HL-60 (cell line): ENCODE results near the gene UAP1.
A peak's percentile ranks its signal among the peaks of the same experiment; 100 is the strongest.

ENCODE experiments used
- DNase-seq, 2 experiments: peaks; one replicate each; pipeline ENCODE4 v3.0.0-alpha.2; 2010 to 2020; ENCODE audit warnings: low read depth in 1 of 2, low spot score in 1 of 2
- H3K27ac ChIP-seq: fragments of 250-450 bp; sonication (Bioruptor Pico); replicated peaks from 2 replicates; pipeline ENCODE4 v1.5.1; 2020; ENCODE audit warnings: mild to moderate bottlenecking, moderate library complexity
- H3K27me3 ChIP-seq: fragments of 250-450 bp; sonication (Bioruptor Pico); 2 replicates; pipeline ENCODE4 v1.5.1; 2021; ENCODE audit warnings: mild to moderate bottlenecking, moderate library complexity; ENCODE audit not compliant: insufficient read depth, poor library complexity, severe bottlenecking
- H3K4me3 ChIP-seq: replicated peaks from 2 replicates; pipeline ENCODE4 v1.5.1; 2011; ENCODE audit warnings: mild to moderate bottlenecking, control low read depth, low read length; ENCODE audit not compliant: insufficient read depth
- GABPA ChIP-seq: IDR thresholded peaks from 2 replicates; pipeline ENCODE4 v1.6.1; 2012; ENCODE audit warnings: low read depth
- POLR2AphosphoS5 ChIP-seq: IDR thresholded peaks from 2 replicates; pipeline ENCODE4 v1.6.1; 2012; ENCODE audit warnings: low read depth
- SPI1 ChIP-seq: IDR thresholded peaks from 2 replicates; pipeline ENCODE4 v1.6.1; 2012; ENCODE audit warnings: low read depth, mild to moderate bottlenecking, borderline replicate concordance
- TF ChIP-seq, protein P1 (sequence below): IDR thresholded peaks from 2 replicates; pipeline ENCODE4 v1.6.1; 2012; ENCODE audit warnings: low read depth; ENCODE audit not compliant: insufficient replicate concordance
- TF ChIP-seq, protein P2 (sequence below): IDR thresholded peaks from one replicate; pipeline ENCODE4 v1.5.1; 2011; ENCODE audit warnings: low read length, control low read depth, inconsistent platforms; ENCODE audit not compliant: insufficient read depth

Gene UAP1

DNA sequence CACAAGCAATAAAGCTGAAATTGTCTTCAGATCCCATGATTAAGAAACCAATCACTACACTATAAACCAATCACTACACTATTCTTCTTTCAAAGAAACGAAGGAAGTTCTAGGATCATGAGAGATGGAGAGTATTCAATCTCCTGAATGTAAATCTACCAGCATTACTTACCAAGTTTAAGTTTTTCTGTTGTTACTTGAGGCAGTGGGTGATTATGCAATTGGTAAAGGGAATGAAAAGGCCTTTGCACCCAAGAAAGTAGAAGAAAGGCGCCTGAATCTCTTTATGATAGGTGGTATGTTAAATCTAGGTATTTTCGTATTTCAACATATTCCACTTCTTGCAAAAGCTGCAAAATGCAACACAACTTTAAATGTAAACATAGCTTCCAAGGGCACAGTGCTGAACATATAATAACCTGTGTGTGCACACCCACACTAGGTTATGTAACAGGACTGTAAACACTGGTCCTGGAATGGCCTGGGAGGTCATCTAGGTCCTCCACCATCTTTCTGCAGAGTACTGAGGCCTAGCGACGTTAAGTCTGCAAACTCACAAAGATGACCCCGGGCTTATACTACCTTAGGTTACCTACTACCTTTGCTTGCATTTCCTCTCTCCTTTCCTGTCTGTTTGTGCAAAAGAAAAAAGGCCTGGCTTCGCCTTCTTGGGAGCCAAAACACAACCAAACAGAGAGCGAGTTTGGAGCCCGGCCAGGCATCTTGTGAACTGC lies 1.1 kb upstream of the UAP1 start:
- DNase-seq = no peak
- TF ChIP-seq, protein P1, sequence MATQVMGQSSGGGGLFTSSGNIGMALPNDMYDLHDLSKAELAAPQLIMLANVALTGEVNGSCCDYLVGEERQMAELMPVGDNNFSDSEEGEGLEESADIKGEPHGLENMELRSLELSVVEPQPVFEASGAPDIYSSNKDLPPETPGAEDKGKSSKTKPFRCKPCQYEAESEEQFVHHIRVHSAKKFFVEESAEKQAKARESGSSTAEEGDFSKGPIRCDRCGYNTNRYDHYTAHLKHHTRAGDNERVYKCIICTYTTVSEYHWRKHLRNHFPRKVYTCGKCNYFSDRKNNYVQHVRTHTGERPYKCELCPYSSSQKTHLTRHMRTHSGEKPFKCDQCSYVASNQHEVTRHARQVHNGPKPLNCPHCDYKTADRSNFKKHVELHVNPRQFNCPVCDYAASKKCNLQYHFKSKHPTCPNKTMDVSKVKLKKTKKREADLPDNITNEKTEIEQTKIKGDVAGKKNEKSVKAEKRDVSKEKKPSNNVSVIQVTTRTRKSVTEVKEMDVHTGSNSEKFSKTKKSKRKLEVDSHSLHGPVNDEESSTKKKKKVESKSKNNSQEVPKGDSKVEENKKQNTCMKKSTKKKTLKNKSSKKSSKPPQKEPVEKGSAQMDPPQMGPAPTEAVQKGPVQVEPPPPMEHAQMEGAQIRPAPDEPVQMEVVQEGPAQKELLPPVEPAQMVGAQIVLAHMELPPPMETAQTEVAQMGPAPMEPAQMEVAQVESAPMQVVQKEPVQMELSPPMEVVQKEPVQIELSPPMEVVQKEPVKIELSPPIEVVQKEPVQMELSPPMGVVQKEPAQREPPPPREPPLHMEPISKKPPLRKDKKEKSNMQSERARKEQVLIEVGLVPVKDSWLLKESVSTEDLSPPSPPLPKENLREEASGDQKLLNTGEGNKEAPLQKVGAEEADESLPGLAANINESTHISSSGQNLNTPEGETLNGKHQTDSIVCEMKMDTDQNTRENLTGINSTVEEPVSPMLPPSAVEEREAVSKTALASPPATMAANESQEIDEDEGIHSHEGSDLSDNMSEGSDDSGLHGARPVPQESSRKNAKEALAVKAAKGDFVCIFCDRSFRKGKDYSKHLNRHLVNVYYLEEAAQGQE = no peak
- TF ChIP-seq POLR2AphosphoS5 (no peak), SPI1 (no peak), GABPA (no peak)
- TF ChIP-seq, protein P2, sequence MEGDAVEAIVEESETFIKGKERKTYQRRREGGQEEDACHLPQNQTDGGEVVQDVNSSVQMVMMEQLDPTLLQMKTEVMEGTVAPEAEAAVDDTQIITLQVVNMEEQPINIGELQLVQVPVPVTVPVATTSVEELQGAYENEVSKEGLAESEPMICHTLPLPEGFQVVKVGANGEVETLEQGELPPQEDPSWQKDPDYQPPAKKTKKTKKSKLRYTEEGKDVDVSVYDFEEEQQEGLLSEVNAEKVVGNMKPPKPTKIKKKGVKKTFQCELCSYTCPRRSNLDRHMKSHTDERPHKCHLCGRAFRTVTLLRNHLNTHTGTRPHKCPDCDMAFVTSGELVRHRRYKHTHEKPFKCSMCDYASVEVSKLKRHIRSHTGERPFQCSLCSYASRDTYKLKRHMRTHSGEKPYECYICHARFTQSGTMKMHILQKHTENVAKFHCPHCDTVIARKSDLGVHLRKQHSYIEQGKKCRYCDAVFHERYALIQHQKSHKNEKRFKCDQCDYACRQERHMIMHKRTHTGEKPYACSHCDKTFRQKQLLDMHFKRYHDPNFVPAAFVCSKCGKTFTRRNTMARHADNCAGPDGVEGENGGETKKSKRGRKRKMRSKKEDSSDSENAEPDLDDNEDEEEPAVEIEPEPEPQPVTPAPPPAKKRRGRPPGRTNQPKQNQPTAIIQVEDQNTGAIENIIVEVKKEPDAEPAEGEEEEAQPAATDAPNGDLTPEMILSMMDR = no peak

DNA sequence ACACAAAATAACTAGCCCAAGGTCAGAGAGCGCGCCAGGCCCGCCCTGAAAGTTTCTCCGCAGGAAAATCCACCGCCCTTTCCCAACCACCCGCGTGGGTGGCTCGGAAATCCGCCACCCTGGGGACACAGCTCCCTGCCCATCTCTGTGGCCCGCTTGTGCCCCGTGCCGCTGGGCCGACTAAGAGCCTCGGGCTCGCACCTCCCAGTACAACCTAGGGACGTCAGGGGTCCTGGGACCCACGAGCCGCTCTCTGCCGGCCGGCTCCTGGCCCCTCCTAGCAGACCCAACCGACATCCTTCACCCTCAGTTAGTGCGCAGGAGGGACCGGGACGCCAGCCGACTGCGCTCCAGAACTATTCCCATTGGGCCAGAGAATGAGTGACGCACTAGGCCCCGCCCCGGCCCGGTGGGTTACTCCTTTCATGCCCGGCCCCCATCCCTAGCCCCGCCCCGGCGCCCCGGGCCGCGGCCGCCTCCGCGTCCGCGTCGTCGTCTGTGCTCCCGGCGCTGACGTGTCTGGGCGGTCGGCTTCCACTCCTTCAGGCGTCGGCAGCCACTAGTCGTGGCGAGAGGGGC lies 396 bp upstream of the UAP1 start:
- peak overlapping the region; percentile 77 for H3K27ac ChIP-seq
- H3K27me3 ChIP-seq = no peaks in the 10 kb centered on the region
- peak overlapping the region; percentile 92 for H3K4me3 ChIP-seq
- TF ChIP-seq, protein P1 = no peak
- TF ChIP-seq POLR2AphosphoS5 = peak; percentile 61
- peak; percentile 79 to 96 for DNase-seq

More for the DNA sequence above, 1.1 kb upstream of the UAP1 start:
- Histone ChIP-seq H3K27ac (peak overlapping the region; percentile 77), H3K4me3 (peak overlapping the region; percentile 92), H3K27me3 (no peaks in the 10 kb centered on the region)

DNA sequence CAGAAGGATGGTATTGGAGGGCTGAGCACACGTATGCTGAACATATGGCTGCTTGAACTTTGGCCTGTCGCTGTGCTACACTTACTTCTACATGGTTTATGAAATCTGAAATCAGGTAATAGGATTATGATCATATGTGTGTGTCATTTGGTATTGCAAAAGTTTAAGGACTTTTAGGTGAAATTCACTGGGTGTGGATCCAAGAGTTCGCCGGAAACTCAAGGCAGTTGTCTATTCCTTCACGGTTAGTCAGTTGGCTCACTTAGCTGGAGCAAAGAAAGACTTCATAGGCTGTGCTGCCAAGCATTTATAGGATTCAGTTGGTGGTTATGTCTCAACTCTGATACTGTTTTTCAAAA lies 927 bp downstream of the UAP1 start:
- TF ChIP-seq, protein P2 = no peak
- TF ChIP-seq GABPA (no peak), POLR2AphosphoS5 (no peak), SPI1 (no peak)
- TF ChIP-seq, protein P1 = no peak
- DNase-seq = peak in 1 of 2 experiments; percentile 3

More for the DNA sequence above, 927 bp downstream of the UAP1 start:
- Histone ChIP-seq H3K27ac (peak overlapping the region; percentile 75), H3K4me3 (peak overlapping the region; percentile 92), H3K27me3 (no peaks in the 10 kb centered on the region)
